Mesendoderm (in vitro differentiated cells): ENCODE results near the gene UPK1B.
A peak's percentile ranks its signal among the peaks of the same experiment; 100 is the strongest.

Source experiments
- DNase-seq: peaks from one replicate; pipeline ENCODE4 v3.0.0; 2013
- H2AK5ac ChIP-seq: 2 replicates; pipeline ENCODE4 v1.6.1; 2013; ENCODE audit warnings: low read length, inconsistent platforms
- H2BK120ac ChIP-seq: 2 replicates; pipeline ENCODE4 v1.6.1; 2013; ENCODE audit warnings: low read depth, mild to moderate bottlenecking, low read length, moderate library complexity, mixed read lengths
- H2BK15ac ChIP-seq: replicated peaks from 2 replicates; pipeline ENCODE4 v1.6.1; 2013; ENCODE audit warnings: low read depth, mild to moderate bottlenecking, moderate library complexity
- H2BK5ac ChIP-seq: 2 replicates; pipeline ENCODE4 v1.6.1; 2013; ENCODE audit warnings: low read length, inconsistent platforms
- H3K18ac ChIP-seq: 2 replicates; pipeline ENCODE4 v1.6.1; 2013; ENCODE audit warnings: mild to moderate bottlenecking, low read length, mixed read lengths
- H3K23ac ChIP-seq: one replicate; pipeline ENCODE4 v1.6.1; 2013; ENCODE audit warnings: low read length
- H3K27ac ChIP-seq: 2 replicates; pipeline ENCODE4 v1.5.1; 2013; ENCODE audit warnings: low read depth, mild to moderate bottlenecking, inconsistent platforms, low read length, moderate library complexity
- H3K27me3 ChIP-seq: 2 replicates; pipeline ENCODE4 v1.6.1; 2013; ENCODE audit warnings: low read length, control low read depth, mild to moderate bottlenecking, inconsistent platforms; ENCODE audit not compliant: insufficient read depth, poor library complexity
- H3K36me3 ChIP-seq: 2 replicates; pipeline ENCODE4 v1.6.1; 2013; ENCODE audit warnings: low read length, inconsistent platforms; ENCODE audit not compliant: control insufficient read depth, insufficient read depth
- H3K4ac ChIP-seq: one replicate; pipeline ENCODE4 v1.6.1; 2013; ENCODE audit warnings: low read depth, mild to moderate bottlenecking, low read length, moderate library complexity
- H3K4me1 ChIP-seq: 2 replicates; pipeline ENCODE4 v1.6.1; 2013; ENCODE audit warnings: low read depth, low read length, inconsistent platforms; ENCODE audit not compliant: control insufficient read depth
- H3K4me2 ChIP-seq: 2 replicates; pipeline ENCODE4 v1.6.1; 2013; ENCODE audit warnings: low read length
- H3K4me3 ChIP-seq: 2 replicates; pipeline ENCODE4 v1.5.1; 2013; ENCODE audit warnings: mild to moderate bottlenecking, low read length
- H3K56ac ChIP-seq: one replicate; pipeline ENCODE4 v1.6.1; 2013; ENCODE audit warnings: low read length
- H3K79me1 ChIP-seq: 2 replicates; pipeline ENCODE4 v1.6.1; 2013; ENCODE audit warnings: low read length, inconsistent platforms
- H3K79me2 ChIP-seq: 2 replicates; pipeline ENCODE4 v1.6.1; 2013; ENCODE audit warnings: mild to moderate bottlenecking, low read length; ENCODE audit not compliant: control insufficient read depth, insufficient read depth
- H3K9ac ChIP-seq: 2 replicates; pipeline ENCODE4 v1.6.1; 2013; ENCODE audit warnings: low read length, inconsistent platforms
- H4K5ac ChIP-seq: one replicate; pipeline ENCODE4 v1.6.1; 2013; ENCODE audit warnings: low read length
- H4K8ac ChIP-seq: one replicate; pipeline ENCODE4 v1.6.1; 2013; ENCODE audit warnings: low read depth, mild to moderate bottlenecking, control low read depth, low read length, moderate library complexity
- WGBS: extraction: QIAGEN DNeasy Blood & Tissue Kit; methylation state at CpG from one replicate; pipeline ENCODE4 v1.1.7; 2013; ENCODE audit warnings: low lambda C conversion rate, missing lambda C conversion rate; ENCODE audit not compliant: insufficient coverage; ENCODE audit errors: extremely low coverage; 5-methylcytosine and 5-hydroxymethylcytosine counted together

Gene UPK1B

GRCh38 chr3:119220198-119220597, 46.8 kb downstream of the UPK1B start:
- Histone ChIP-seq H3K4me1 (no peaks in the 10 kb centered on the region), H3K9ac (no peak overlapping the region), H3K18ac (no peak overlapping the region), H3K36me3 (peaks cover 12% of the 10 kb centered on the region), H3K27ac (no peak overlapping the region), H2AK5ac (no peak overlapping the region), H4K5ac (no peak overlapping the region), H3K79me1 (no peaks in the 10 kb centered on the region), H3K4me3 (no peak overlapping the region), H3K79me2 (no peaks in the 10 kb centered on the region), H3K23ac (no peak overlapping the region), H3K27me3 (no peaks in the 10 kb centered on the region), H3K4me2 (no peak overlapping the region), H2BK5ac (no peak overlapping the region), H4K8ac (no peak overlapping the region), H2BK120ac (no peak overlapping the region), H3K4ac (no peak overlapping the region), H3K56ac (no peak overlapping the region), H2BK15ac (no peak overlapping the region)
- DNase-seq, result no peak
- WGBS, result no CpG with 5 or more reads among the region's 7 CpGs

DNA sequence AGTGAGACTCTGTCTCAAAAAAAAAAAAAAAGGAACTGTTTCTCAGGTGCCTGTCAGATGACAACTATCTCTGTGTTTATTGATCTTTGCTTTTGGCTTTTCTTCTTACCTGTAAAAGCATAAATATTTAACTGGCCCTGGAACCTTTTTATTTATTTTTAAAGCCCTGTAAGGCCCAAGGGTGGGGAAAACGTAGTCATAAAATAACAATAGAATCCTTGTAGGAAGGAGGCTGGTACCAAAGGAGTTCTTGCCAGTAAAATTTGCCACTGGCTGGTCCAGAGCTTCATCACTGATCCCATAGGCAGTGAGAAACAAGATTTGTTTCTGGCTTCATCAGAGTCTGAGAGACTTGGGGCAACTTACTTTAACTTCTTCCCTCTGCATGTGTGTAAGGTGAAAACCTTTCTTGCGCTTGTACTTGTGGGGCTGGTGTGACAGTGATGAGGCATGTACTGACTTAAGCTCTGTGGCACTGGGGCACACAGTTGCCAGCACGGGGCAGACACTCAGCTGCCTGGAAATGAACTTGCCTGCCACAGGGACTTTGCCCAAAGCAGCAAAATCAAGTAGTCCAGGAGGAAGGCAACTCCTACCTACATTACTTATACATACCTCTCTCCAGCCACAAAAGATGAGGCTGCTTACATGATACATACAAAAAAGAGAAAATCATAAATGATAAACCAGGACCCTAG, 47.7 kb downstream of the UPK1B start:
- H3K79me2 ChIP-seq, result no peaks in the 10 kb centered on the region
- H3K4me1 ChIP-seq, result no peaks in the 10 kb centered on the region
- H3K36me3 ChIP-seq, result peaks cover 13% of the 10 kb centered on the region
- no CpG with 5 or more reads among the region's 3 CpGs for WGBS
- no peaks in the 10 kb centered on the region for H3K27me3 ChIP-seq
- no peak overlapping the region for H3K9ac ChIP-seq
- H3K23ac ChIP-seq, result no peak overlapping the region
- no peak overlapping the region for H3K27ac ChIP-seq
- no peak for DNase-seq
- no peaks in the 10 kb centered on the region for H3K79me1 ChIP-seq
- no peak overlapping the region for H3K4me2 ChIP-seq
- H2BK120ac ChIP-seq, result no peak overlapping the region
- H3K4me3 ChIP-seq, result no peak overlapping the region
- H3K4ac ChIP-seq, result no peak overlapping the region
- H2AK5ac ChIP-seq, result no peak overlapping the region
- no peak overlapping the region for H4K8ac ChIP-seq
- no peak overlapping the region for H3K56ac ChIP-seq
- no peak overlapping the region for H2BK15ac ChIP-seq
- H3K18ac ChIP-seq, result no peak overlapping the region
- H4K5ac ChIP-seq, result no peak overlapping the region
- H2BK5ac ChIP-seq, result no peak overlapping the region

DNA sequence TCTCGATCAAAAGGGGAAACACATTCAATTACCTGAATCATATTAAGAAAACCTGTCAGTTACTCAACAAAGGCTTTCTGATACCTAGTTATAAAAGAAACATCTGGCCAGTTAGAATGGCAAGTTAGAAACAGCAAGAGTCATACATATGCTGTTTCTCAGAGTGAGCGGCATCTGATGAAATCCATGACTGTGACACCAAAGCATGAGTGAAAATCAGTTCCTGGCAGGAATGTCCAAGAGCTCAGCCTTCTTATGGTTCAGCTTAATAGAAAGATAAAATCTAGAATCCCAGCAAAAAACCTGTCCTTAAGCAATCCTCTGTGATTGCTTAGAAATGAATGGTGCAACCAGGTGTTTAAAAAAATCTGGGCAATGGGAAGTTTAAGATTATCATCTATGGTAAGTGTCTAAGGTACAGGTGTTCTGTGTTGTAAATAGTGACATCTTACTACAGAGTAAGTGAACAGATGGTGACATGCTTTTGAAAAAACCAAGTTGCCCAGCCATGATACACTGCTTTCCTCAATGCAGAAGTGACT, 48.5 kb downstream of the UPK1B start:
- H3K18ac ChIP-seq, result no peak overlapping the region
- no peak overlapping the region for H2BK120ac ChIP-seq
- H3K27ac ChIP-seq, result no peak overlapping the region
- H2BK5ac ChIP-seq, result no peak overlapping the region
- H3K4ac ChIP-seq, result no peak overlapping the region
- H3K9ac ChIP-seq, result no peak overlapping the region
- no peaks in the 10 kb centered on the region for H3K79me1 ChIP-seq
- no peaks in the 10 kb centered on the region for H3K4me1 ChIP-seq
- H3K23ac ChIP-seq, result no peak overlapping the region
- no peak overlapping the region for H4K5ac ChIP-seq
- H4K8ac ChIP-seq, result no peak overlapping the region
- peaks cover 14% of the 10 kb centered on the region for H3K36me3 ChIP-seq
- no peak overlapping the region for H3K56ac ChIP-seq
- no CpG with 5 or more reads among the region's 2 CpGs for WGBS
- no peak overlapping the region for H2BK15ac ChIP-seq
- no peak for DNase-seq
- H3K4me3 ChIP-seq, result no peak overlapping the region
- no peak overlapping the region for H2AK5ac ChIP-seq
- H3K79me2 ChIP-seq, result no peaks in the 10 kb centered on the region
- no peak overlapping the region for H3K4me2 ChIP-seq
- no peaks in the 10 kb centered on the region for H3K27me3 ChIP-seq

- Histone ChIP-seq H4K8ac (no peak overlapping the region), H2BK120ac (no peak overlapping the region)
Measured at GRCh38 chr3:119222391-119222790, 49.0 kb downstream of the UPK1B start.

DNA sequence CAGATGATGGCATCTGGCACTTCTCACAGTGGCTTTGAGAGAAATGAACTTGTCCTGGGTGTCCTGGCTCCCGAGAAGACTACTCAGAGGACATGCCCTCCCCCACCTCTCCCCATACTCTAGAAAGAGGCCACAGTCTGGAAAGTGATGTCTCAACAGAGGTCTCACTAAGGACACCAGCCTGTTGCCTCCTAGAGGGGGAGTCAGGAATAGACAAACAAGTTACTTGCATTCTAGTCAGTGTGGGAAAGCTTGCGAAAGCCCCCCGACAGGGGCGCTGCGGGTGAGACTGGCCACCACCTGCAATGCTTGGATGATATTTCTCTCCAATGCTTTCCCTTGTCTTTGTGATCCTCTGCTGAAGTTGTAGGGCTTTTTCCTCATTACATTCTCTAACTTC, 50.1 kb downstream of the UPK1B start:
- Histone ChIP-seq H4K5ac (no peak overlapping the region), H3K4me1 (no peaks in the 10 kb centered on the region), H2BK120ac (no peak overlapping the region), H2AK5ac (no peak overlapping the region), H3K79me1 (peaks cover 1% of the 10 kb centered on the region), H3K27ac (no peak overlapping the region), H3K4ac (no peak overlapping the region), H3K23ac (no peak overlapping the region), H3K56ac (no peak overlapping the region), H3K36me3 (peaks cover 14% of the 10 kb centered on the region), H3K4me2 (no peak overlapping the region), H4K8ac (no peak overlapping the region), H3K4me3 (no peak overlapping the region), H3K9ac (no peak overlapping the region), H3K79me2 (no peaks in the 10 kb centered on the region), H2BK15ac (no peak overlapping the region), H3K27me3 (no peaks in the 10 kb centered on the region), H3K18ac (no peak overlapping the region), H2BK5ac (no peak overlapping the region)
- no CpG with 5 or more reads among the region's 5 CpGs for WGBS
- peak; percentile 47 for DNase-seq

More at GRCh38 chr3:119222391-119222790, 49.0 kb downstream of the UPK1B start:
- no peaks in the 10 kb centered on the region for H3K27me3 ChIP-seq
- DNase-seq, result no peak
- H4K5ac ChIP-seq, result no peak overlapping the region
- no peak overlapping the region for H2BK15ac ChIP-seq
- no peak overlapping the region for H3K56ac ChIP-seq
- no peaks in the 10 kb centered on the region for H3K79me2 ChIP-seq
- no peak overlapping the region for H3K18ac ChIP-seq
- WGBS, result no CpG with 5 or more reads among the region's 7 CpGs
- H3K36me3 ChIP-seq, result peaks cover 14% of the 10 kb centered on the region
- no peaks in the 10 kb centered on the region for H3K79me1 ChIP-seq
- H3K4me2 ChIP-seq, result no peak overlapping the region
- H3K4ac ChIP-seq, result no peak overlapping the region
- no peak overlapping the region for H3K27ac ChIP-seq
- no peak overlapping the region for H3K4me3 ChIP-seq
- H3K4me1 ChIP-seq, result no peaks in the 10 kb centered on the region
- H2BK5ac ChIP-seq, result no peak overlapping the region
- H3K23ac ChIP-seq, result no peak overlapping the region
- no peak overlapping the region for H2AK5ac ChIP-seq
- H3K9ac ChIP-seq, result no peak overlapping the region

GRCh38 chr3:119225121-119225520, 51.7 kb downstream of the UPK1B start:
- no peak overlapping the region for H3K23ac ChIP-seq
- H2AK5ac ChIP-seq, result no peak overlapping the region
- H3K4me1 ChIP-seq, result no peaks in the 10 kb centered on the region
- no peak overlapping the region for H3K4me2 ChIP-seq
- H3K9ac ChIP-seq, result no peak overlapping the region
- no peak overlapping the region for H3K4me3 ChIP-seq
- no peak overlapping the region for H4K8ac ChIP-seq
- no peaks in the 10 kb centered on the region for H3K79me2 ChIP-seq
- H2BK15ac ChIP-seq, result no peak overlapping the region
- peaks cover 1% of the 10 kb centered on the region for H3K79me1 ChIP-seq
- no peak overlapping the region for H3K18ac ChIP-seq
- H3K27ac ChIP-seq, result no peak overlapping the region
- H2BK5ac ChIP-seq, result no peak overlapping the region
- H2BK120ac ChIP-seq, result no peak overlapping the region
- H3K4ac ChIP-seq, result no peak overlapping the region
- H3K27me3 ChIP-seq, result no peaks in the 10 kb centered on the region
- no peak for DNase-seq
- H4K5ac ChIP-seq, result no peak overlapping the region
- H3K36me3 ChIP-seq, result peaks cover 17% of the 10 kb centered on the region
- no CpG with 5 or more reads among the region's 3 CpGs for WGBS
- H3K56ac ChIP-seq, result no peak overlapping the region
